Dermis blood vessel endothelial cell (primary cell): ENCODE measurements around the gene SMG1. TPM values are rescaled to one million over a fixed set of nuclear protein-coding genes. Genes with fewer than 3 reads are reported as not detected.

Source experiments
- DNase-seq: peaks from one replicate; pipeline ENCODE4 v3.0.0; 2010
- total RNA-seq: library from RNA; depleted of rRNA; stranded (reverse); fragments of >200 nt; gene quantifications from 2 replicates; pipeline ENCODE4 v1.2.3, GENCODE V29; 2014

SMG1 gene
- total RNA-seq, 1 donor from 2014 or later = 87.0 TPM

GRCh38 chr16:18842565-18842964 lies 83.6 kb downstream of the SMG1 start:
- DNase-seq = no peak

DNA sequence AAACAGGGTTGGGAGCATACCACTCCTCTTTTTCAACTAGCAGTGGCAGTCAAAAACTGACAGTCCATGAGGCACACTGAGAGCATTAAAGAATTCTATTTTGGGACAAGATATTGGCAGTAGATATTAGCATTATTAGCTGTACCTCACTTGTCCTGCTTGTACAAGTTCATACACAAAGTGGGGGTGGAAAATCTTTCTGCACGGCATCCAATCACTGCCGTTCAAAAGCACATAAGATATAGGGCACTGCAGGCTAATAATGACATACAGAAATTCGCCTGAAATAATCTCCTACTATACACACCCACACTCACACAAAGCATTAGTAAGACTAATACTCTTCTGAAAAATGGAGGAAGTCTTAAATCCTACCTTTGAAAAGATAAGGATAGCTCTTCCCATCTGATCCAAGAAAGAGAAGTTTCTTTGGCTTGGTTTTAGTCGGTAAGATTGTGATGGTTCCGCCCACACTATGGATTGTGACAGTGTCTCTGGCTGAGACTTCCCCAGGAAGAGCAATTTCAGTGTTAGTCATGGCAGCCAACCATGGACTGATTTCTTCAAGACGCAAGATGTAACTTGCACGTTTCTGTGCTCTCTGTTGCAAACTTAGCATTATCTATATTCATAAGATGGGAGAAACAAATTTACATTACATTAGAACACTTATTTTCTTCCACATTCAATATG lies 84.2 kb downstream of the SMG1 start:
- no peak for DNase-seq

DNA sequence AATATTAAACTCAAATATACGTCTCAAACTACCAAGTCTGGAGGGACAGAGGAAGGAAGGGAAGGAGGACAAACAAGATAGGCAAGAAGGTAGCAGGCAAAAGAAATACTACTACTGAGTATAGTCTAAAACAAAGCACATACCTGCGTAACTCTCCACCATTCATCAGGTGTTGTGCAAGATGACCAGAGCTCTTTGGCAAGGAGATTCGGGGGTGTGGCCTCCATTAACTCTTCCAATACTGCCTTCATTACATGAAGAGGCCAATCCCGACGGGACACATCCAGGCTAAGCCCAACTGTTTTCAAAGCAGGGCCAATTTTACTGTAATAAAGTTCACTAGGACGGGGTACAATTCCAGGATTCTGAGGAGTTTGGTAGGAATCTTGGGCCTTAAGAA lies 86.7 kb downstream of the SMG1 start:
- DNase-seq = no peak

- DNase-seq = no peak
These were observed 89.5 kb downstream of the SMG1 start for GRCh38 chr16:18836702-18837101.

DNA sequence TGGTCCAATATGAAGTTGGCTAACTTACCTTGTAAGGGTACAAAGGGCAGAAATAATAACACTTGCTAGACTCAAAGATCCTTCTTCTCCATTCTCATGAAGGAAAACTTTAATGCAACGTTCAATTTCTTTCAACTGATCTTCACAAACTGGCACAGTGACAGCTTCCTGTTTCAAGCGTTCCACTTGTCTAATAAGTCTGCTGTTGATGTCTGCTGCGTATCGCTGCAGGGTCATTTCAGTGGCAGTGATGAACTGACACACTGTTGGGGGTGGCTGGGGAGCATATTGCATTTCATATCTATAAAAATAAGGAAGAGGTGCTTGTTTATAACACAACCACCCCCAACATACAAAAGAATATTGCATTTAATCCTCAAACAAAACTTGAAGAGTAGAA lies 91.3 kb downstream of the SMG1 start:
- DNase-seq = no peak

DNA sequence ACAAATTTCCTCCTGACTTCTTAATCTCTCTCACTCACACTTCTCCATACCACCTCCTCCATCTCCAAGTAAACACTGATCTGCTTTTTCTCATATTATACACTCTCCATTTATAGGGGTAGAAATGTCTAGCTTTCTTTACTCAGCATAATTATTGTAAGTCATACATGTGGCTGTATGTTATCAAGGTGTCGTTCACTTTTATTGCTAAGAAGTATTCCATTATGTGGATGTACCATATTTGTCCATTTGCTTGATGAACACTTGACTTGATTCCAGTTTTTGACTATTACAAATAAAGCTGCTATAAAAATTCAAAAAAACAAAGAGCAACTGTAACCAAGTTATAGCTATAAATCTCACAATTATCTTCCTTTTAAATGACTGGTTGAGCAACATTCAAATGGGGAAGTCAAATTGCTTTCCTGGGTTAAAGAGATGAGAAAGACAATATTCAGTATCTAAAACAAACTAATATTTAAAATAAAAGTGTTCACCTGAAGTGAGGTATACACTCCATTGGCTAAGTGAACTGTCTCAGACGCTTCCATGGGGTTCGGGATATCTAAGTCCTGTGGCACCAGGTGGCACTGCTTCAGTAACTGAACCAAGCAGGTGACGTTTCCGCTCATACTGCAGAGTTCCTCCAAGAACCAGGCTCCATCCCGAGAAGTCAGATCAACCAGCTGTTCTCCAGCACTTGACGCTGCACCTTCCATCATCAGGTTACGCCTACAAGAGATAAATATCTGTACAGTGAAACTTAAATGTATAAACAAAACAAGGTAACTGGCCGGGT lies 92.3 kb downstream of the SMG1 start:
- no peak for DNase-seq

DNA sequence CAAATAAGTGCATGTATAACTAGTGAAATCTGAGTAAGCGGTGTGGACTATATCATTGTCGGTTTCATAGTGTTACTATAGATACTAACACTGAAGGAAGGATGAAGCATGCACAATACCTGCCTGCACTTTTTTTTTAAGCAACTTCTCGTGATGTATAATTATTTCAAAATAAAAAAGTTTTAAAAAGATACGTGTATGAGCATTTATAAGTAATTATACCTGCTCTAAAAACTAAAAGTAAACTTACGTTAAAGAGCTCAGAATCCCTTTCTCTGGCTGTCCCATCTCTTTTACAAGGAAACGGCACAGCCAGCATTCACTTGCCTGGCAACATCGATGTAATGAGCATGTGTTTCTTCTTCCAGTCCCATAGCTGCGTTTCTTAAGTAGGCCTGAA lies 93.6 kb downstream of the SMG1 start:
- DNase-seq = no peak

DNA sequence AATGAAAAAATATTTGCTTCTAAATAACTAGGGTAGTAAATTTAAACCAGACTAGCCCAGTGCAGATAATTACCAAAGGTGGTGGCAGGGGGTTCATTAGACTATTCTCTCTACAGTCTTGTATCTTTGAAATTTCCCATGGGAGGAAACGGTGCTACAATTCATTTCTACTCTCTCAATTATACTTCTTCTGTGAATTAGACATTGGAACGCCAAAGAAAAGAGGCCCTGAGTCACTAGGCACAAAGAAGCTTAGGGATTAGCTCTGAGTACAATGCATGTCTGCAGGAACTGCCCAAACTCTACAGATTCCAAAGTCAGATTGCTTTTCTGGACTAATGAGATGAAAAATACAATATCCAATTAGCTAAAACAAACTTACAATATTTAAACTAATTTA lies 94.2 kb downstream of the SMG1 start:
- no peak for DNase-seq

DNA sequence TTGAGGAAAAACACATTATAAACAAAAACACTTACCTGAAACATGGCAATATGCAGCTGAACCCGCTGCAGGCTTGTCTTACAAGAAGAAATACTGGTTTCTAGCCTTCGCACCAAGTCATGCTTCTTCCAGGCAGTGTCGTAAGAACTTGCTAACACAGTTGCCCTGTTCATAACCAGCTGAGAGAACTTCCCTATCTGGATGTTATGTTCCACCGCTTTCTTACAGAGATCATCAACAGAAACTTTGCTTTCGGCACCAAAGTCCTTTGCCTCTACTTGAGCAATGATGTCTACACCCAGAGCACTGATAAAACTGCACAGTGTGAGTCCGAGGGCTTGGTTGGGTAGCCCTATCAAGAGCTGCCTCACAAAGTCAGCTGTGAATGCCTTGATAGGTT lies 97.0 kb downstream of the SMG1 start:
- no peak for DNase-seq

DNA sequence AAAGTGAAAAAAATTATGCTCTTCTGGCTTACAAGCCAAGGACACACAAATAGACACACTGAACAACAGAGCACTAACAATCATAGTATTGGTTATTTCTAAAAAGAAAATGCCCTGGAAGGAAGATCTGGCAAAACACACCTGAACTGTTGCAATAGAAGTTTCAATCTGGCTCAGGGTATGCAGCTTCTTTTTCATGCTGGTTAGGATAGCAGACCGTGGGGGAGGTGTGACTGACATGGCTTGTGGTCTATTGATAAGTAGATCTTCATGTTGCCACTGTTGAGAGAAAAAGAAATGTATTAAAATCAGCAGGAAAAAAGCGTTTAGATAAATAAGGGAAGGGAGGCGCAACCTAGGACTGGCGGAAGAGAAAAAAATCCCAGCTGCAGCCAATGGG lies 98.3 kb downstream of the SMG1 start:
- DNase-seq = no peak

DNA sequence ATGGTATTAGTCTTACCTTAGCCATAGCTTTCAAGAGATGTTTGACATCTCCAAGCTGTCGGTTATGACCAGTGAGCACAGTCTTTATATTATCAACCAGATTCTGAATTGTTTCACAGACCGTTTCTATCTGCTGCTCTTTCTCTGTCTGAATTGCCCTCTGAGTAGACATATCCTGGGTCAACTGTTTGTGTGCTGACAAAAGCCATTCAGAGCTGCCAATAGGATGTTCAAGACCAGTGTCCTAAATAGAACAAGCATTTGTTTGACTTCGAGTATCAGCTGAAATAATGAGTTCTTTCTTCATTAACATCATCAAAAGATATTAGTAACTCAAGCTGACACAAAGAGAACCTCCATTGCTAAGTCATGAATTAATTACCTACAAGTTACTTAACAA lies 109.9 kb downstream of the SMG1 start:
- no peak for DNase-seq

DNA sequence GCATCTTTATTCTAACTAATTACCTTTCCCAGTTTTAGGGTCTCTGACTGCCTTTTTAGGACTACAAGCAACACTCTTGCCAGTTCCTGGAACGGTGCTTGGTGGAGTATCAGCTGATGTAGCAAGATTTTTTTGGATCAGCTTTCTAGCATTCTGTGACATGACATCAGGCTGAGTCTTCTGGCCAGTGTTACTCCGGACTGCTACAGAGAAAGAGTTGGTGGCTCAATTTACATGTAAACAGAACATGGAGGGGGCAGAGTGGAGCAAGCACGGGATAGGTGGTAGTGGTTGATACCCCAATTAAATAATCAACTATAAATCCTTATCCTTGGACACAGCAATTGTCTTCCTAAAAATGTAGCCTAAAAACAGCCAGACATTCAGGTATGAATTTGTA lies 114.3 kb downstream of the SMG1 start:
- DNase-seq = no peak

DNA sequence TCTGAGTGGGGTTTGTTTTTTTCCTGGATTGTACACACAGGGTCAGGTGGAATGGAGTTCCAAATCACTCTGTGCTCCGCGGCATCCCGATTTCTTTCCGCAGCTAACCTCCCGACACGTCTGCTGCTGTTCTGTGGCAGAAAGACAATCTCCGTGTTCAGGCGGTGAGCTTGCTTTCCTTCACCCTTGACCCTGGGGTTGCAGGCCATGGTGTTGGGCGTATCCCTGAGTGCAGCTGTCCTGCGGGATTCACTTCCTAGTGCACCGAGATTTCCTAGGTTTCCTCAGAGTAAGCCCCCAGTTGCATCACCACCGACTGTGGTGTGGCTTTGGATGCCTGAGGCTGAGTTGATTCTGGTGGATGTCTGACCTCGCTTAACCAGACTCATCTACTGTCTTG lies 117.0 kb downstream of the SMG1 start:
- no peak for DNase-seq

DNA sequence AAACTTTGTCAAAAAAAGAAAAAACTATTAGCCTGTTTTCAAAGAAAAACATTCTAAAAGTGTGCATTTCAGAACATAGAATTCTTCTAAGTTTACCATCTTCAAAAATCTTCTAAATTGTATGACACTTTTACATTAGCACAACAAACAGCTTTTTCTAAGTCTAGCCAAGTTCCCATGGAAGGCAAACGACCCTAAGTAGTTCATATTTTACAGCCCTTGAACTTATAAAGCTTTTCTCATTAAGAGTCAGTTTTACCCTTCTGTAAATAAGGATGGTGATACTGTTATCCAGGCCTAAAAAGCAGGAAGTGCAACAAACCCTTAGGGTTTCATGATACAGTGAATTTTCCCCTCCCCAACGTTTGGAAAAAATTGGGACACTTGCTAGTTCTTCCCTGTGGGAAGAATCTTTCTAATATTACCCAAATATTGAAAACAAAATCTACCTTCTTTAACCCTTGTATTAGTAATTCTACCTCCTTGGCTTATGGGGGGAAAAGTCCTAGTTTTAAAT lies 120.9 kb downstream of the SMG1 start:
- no peak for DNase-seq

DNA sequence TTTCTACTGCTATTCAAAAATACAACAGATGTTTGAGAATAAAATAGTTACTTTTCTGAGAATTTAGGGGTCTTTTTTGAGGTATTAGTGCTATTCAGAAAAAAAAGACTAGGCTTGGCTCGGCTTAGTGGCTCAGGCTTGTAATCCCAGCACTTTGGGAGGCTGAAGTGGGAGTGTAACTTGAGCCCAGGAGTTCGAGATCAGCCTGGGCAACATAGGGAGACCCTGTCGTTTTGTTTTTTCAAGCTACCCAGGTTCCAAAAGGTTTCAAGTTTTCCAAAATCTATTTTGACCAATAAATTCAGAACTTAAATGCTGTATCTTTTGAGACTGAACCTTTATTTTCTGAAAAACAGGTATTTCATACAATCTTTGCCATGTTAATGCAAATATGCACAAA lies 121.7 kb downstream of the SMG1 start:
- peak; percentile 26 for DNase-seq

DNA sequence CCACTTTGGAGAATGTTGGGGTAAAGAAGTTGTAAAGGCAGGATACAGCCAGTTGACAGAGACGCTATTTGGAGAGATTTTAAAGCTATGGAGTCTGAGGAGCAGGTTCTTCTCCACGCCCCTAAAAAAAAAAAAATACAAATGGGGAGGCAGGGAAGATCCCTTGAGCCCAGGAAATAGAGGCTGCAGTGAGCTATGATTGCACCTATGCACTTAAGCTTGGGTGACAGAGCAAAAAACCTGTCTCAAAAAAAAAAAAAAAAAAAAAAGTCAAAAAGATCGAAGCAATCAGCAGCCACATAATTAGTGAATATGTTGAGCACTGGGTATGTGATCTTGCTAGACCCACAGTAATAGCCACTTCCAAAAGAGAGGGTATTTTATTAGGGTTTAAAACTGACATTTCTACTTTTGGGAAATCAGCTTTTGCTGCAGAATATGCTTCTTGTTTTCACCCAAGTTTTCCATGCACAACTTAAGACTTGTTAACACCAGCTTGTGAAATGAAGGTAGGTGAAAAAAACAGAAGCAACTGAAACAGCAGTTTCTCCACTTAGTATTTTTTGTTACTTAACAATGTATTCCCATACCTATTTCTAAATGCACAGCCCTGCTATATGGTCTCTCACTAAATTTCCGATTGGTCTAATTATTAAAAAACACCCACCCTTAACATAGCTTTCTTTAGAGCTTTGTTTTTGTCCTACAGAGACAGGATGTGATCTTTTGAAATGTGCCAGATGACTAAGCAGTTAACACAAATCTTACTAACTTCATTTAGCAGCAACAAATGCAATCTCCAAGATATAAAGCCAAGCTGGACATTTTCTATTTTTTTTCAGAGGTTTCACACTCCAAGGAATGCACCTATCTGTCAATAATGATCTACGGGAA lies 122.4 kb downstream of the SMG1 start:
- DNase-seq = peak; percentile 82

DNA sequence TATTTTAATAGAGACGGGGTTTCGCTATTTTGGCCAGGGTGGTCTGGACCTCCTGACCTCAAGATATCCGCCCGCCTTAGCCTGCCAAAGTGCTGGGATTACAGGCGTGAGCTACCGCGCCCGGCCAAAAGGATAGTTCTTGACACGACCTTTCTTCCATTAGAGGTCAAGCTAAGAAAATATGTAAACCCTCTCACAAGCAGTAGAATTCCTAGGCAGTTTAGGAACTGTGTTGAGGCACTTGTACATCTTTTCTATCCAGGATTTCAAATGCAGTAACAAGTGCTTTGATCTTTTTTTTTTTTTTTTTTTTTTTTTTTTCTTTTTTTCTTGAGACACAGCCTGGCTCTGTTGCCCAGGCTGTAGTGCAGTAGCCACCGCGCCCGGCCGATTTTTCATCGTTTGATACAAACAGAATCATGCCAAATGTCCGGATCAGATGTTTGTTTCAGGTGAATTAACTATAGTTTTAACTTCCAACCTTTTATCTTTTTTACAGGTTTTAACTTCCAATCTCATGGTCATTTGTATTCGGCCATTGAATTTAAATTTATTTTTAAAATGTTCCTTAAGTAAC lies 123.4 kb downstream of the SMG1 start:
- DNase-seq = no peak

- peak; percentile 100 for DNase-seq
These were observed 124.8 kb downstream of the SMG1 start, which contains the start of gene ARL6IP1 for GRCh38 chr16:18801145-18801972. Gene ARL6IP1 (minus strand): TSS chr16:18801549. CDS start chr16:18801466, 83 bp downstream.

- peak; percentile 49 for DNase-seq
These were observed 125.4 kb downstream of the SMG1 start for GRCh38 chr16:18800775-18801144.

GRCh38 chr16:18800293-18800692 lies 125.9 kb downstream of the SMG1 start:
- no peak for DNase-seq

DNA sequence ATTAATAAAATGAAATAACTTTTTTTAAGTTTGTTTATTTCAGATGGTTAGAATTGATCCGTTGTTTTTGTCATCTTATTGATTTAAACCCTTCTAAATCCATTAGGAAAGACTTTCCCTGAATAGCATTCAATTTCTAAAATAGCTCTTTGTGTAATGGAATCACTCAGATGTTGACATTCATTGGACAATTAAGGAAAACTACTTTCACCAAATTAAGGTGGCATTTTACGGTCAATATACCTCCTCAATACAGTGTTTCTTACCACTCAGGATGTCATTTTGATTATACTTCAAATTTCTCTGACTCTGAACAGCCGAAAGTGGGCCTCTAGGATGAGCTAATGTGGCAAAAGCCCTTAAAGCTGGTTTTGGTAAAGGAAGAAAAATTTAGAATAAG lies 126.7 kb downstream of the SMG1 start:
- DNase-seq = no peak

DNA sequence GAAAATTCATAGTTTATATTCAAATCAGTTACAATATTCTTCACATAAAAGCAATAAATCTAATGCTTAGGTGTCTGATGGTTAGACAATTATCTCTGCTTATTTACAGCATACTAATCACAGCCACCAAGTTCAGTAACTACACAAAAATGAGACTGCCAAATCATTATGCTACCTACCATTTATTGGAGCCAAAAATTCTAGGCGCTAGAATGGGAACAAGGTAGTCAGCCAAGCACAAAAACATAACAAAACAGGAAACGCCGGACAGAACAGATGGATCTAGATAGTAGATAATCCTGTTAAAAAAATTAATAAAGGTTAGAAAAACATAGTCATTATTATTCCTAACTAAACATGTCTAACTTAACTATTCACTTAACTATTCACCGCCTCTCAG lies 128.5 kb downstream of the SMG1 start:
- DNase-seq = peak; percentile 23
